Measurements from ENCODE around the gene SNX8. TPM values are rescaled to one million over a fixed set of nuclear protein-coding genes. Genes with fewer than 3 reads are reported as not detected.

Gene SNX8
- total and polyA plus RNA-seq, 2 of the 8 experiments (the other 6 are each of a cell fraction or from before 2014, with no cell fraction given): 46.2 to 70.8 TPM

GRCh38 chr7:2281541-2281940 is 32.7 kb downstream of the SNX8 start:
- Histone ChIP-seq H4K5ac (ENCODE audit: insufficient read length, low read depth, low read length) (no peak overlapping the region), H3K4me2 (ENCODE audit: insufficient read depth in 1 of 2, low read depth in 2 of 2, low read length in 2 of 2) (no peak overlapping the region), H4K8ac (ENCODE audit: extremely low read depth, insufficient read depth, low read length) (no peak overlapping the region), H3K79me2 (ENCODE audit: control insufficient read depth in 1 of 2, insufficient read depth in 2 of 2, low read length in 2 of 2) (peaks cover 0 to 15% of the 10 kb centered on the region in 2 experiments; a peak in 1 of 4 replicates), H4K91ac (replicated peaks; ENCODE audit: insufficient read length, low read length) (no peak overlapping the region), H2BK120ac (replicated peaks; ENCODE audit: low read depth, low read length) (no peak overlapping the region), H2BK12ac (ENCODE audit: low read depth, low read length) (no peak overlapping the region), H3K56ac (replicated peaks; ENCODE audit: insufficient read length, low read depth, low read length) (no peak overlapping the region), H3K79me1 (ENCODE audit: low read depth, low read length) (no peaks in the 10 kb centered on the region; the same call in 1 of the 2 replicates), H3K9me3 (ENCODE audit: insufficient read depth in 2 of 2, low read depth in 1 of 2, low read length in 1 of 2) (no peaks in the 10 kb centered on the region), H3K23ac (ENCODE audit: insufficient read length) (no peak overlapping the region), H3K14ac (ENCODE audit: insufficient read length) (no peak overlapping the region), H3K9ac (replicated peaks in 1 of 4; ENCODE audit: extremely low read depth in 1 of 4, low read depth in 3 of 4, low read length in 3 of 4) (no peak overlapping the region), H2BK20ac (ENCODE audit: low read length) (no peak overlapping the region), H3K18ac (ENCODE audit: extremely low read depth, low read length) (no peak overlapping the region), H2BK15ac (ENCODE audit: low read length) (no peak overlapping the region), H3K4me1 (replicated peaks in 1 of 4; ENCODE audit: control insufficient read depth in 3 of 4, insufficient read depth in 4 of 4, low read length in 3 of 4) (peaks cover 0 to 10% (median 2%) of the 10 kb centered on the region in 4 experiments; a peak in 4 of 7 replicates), H4K20me1 (replicated peaks in 1 of 2; ENCODE audit: control insufficient read depth in 1 of 2, insufficient read depth in 2 of 2, low read length in 2 of 2) (peaks cover 0 to 7% of the 10 kb centered on the region in 2 experiments), H3K4me3 (ENCODE audit: extremely low read depth in 1 of 4, insufficient read depth in 2 of 4, low read depth in 3 of 4, low read length in 4 of 4) (no peak overlapping the region), H3K27ac (ENCODE audit: low read depth, low read length) (no peak overlapping the region), H3K4ac (replicated peaks; ENCODE audit: insufficient read length, low read depth, low read length) (no peak overlapping the region), H2BK5ac (ENCODE audit: low read depth, low read length) (no peak overlapping the region), H2AFZ (ENCODE audit: low read length) (no peak overlapping the region), H3K27me3 (replicated peaks in 1 of 4; ENCODE audit: control insufficient read depth in 3 of 4, extremely low read depth in 1 of 4, insufficient read depth in 3 of 4, low read length in 3 of 4) (no peaks in the 10 kb centered on the region), H2AK5ac (ENCODE audit: low read depth, low read length) (no peak overlapping the region), H3K36me3 (ENCODE audit: control insufficient read depth in 2 of 4, insufficient read depth in 4 of 4, low read length in 3 of 4) (0 out of 8 replicates have a peak, but pooled peaks cover 0 to 2% (median 0%) of the 10 kb centered on the region in 4 experiments), H3K23me2 (ENCODE audit: low read depth, low read length) (no peaks in the 10 kb centered on the region; the same call in 1 of the 2 replicates)
- CTCF ChIA-PET (ENCODE audit: partially characterized antibody): no interaction called here
- POLR2A ChIA-PET (ENCODE audit: partially characterized antibody): interaction anchor here (0.9 to 1.8 kb wide), 6 partner anchors 12 to 36 kb away, joined by 3 to 8 read pairs (median 4); no protein-coding TSS in a partner anchor
- DNase-seq (ENCODE audit: low read depth in 1 of 2, low spot score in 2 of 2) (no peak), FAIRE-seq (no peak)
- WGBS, 2 experiments (ENCODE audit: extremely low coverage in 1 of 2, insufficient coverage in 1 of 2, insufficient read length in 1 of 2, insufficient replicate concordance in 2 of 2, low coverage in 1 of 2, low lambda C conversion rate in 2 of 2, missing lambda C conversion rate in 1 of 2): 85% methylated on average over 9 of the region's 9 CpGs; no CpG with 5 or more reads in 1 of the 2 experiments
- TF ChIP-seq CTCF (IDR thresholded peaks at IDR 0.05; ENCODE audit: control extremely low read depth in 1 of 3, insufficient read depth in 1 of 3, low read depth in 1 of 3, low read length in 3 of 3) (no peak), ZNF274 (IDR thresholded peaks at IDR 0.05; ENCODE audit: borderline replicate concordance, extremely low read depth, low read length) (no peak), JUN (IDR thresholded peaks at IDR 0.05; ENCODE audit: low read depth, low read length) (no peak), GABPA (IDR thresholded peaks at IDR 0.05; ENCODE audit: borderline replicate concordance, insufficient read depth, low read length) (no peak), SUZ12 (IDR thresholded peaks at IDR 0.05; ENCODE audit: low read length) (no peak), E2F6 (IDR thresholded peaks at IDR 0.05) (no peak), KDM5A (IDR thresholded peaks at IDR 0.05; ENCODE audit: low read length) (no peak), RFX5 (IDR thresholded peaks at IDR 0.05; ENCODE audit: borderline replicate concordance, low read depth, low read length) (no peak), SP1 (IDR thresholded peaks at IDR 0.05; ENCODE audit: low read depth, low read length) (no peak), CBX5 (IDR thresholded peaks at IDR 0.05; ENCODE audit: low read depth, low read length) (no peak), SIRT6 (IDR thresholded peaks at IDR 0.05; ENCODE audit: low read length) (no peak)
